ENCODE data around the gene SLC26A8. TPM values are rescaled to one million over a fixed set of nuclear protein-coding genes. Genes with fewer than 3 reads are reported as not detected.
A peak's percentile ranks its signal among the peaks of the same experiment; 100 is the strongest.

Gene SLC26A8
- total RNA-seq, 1 experiment from 2014 or later = 1.8 TPM

DNA sequence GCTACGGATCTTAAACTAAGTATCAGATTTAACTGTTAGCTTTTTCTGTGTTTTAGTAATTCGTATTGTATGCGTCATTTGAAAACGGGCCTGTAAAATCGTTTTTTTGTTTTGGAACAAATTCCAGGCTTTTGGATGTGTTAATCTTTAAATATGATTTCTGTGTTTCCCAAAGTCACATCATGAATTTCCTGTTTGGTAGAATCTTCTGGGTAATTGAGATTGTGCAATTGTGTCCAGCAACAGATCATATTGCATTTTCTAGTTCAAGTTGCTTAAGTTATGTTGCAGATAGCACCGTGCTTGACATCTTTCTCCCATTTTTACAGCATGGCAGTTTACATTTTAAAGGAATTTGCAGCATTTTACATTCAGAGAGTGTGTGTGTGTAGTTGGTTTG, 5.0 kb upstream of the SLC26A8 start:
- no peaks in the 10 kb centered on the region for H3K9me3 ChIP-seq
- H3K36me3 Mint-ChIP-seq (ENCODE audit: insufficient read depth, unreplicated experiment) = peaks cover 15% of the 10 kb centered on the region
- POLR2A ChIA-PET = interaction anchor here (2.8 kb wide), 1 partner anchor 66 kb away, joined by 13 read pairs; no protein-coding TSS in a partner anchor
- TF ChIP-seq, protein P1, sequence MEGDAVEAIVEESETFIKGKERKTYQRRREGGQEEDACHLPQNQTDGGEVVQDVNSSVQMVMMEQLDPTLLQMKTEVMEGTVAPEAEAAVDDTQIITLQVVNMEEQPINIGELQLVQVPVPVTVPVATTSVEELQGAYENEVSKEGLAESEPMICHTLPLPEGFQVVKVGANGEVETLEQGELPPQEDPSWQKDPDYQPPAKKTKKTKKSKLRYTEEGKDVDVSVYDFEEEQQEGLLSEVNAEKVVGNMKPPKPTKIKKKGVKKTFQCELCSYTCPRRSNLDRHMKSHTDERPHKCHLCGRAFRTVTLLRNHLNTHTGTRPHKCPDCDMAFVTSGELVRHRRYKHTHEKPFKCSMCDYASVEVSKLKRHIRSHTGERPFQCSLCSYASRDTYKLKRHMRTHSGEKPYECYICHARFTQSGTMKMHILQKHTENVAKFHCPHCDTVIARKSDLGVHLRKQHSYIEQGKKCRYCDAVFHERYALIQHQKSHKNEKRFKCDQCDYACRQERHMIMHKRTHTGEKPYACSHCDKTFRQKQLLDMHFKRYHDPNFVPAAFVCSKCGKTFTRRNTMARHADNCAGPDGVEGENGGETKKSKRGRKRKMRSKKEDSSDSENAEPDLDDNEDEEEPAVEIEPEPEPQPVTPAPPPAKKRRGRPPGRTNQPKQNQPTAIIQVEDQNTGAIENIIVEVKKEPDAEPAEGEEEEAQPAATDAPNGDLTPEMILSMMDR (IDR thresholded peaks at IDR 0.05; ENCODE audit: insufficient read depth in 1 of 2, low read depth in 1 of 2, low read length in 1 of 2, severe bottlenecking in 1 of 2, unreplicated experiment in 1 of 2) = no peak
- peaks cover 18% of the 10 kb centered on the region for H3K4me1 Mint-ChIP-seq (ENCODE audit: low read depth, unreplicated experiment)
- intact Hi-C loops (cut with micrococcal nuclease; ENCODE audit: unreplicated experiment) = loop anchor here (5.0 kb wide), 2 partner anchors 107 to 168 kb away; partner anchors contain the start of genes BRPF3 and SRPK1
- peak overlapping the region; percentile 78 for H3K4me3 ChIP-seq (ENCODE audit: low read depth, low read length)
- H3K9me3 Mint-ChIP-seq (ENCODE audit: unreplicated experiment) = no peaks in the 10 kb centered on the region
- H3K27me3 Mint-ChIP-seq (ENCODE audit: insufficient read depth, unreplicated experiment) = no peaks in the 10 kb centered on the region
- no peaks in the 10 kb centered on the region for H3K27me3 ChIP-seq (replicated peaks; ENCODE audit: control insufficient read depth, insufficient read depth, low read length)
- CTCF ChIA-PET = interaction anchor here (2.5 kb wide), 1 partner anchor 66 kb away, joined by 28 read pairs; no protein-coding TSS in a partner anchor
- H3K27ac Mint-ChIP-seq (ENCODE audit: unreplicated experiment) = peak overlapping the region; percentile 80
- H3K4me1 ChIP-seq = peaks cover 40% of the 10 kb centered on the region
- peak overlapping the region; percentile 83 for H3K4me3 Mint-ChIP-seq (ENCODE audit: unreplicated experiment)
- peak in 1 of 2 experiments; percentile 9 for DNase-seq
- H3K36me3 ChIP-seq (ENCODE audit: control insufficient read depth, insufficient read depth, low read length) = no peaks in the 10 kb centered on the region
- no TSS peak for BruUV-seq (replicated peaks)

DNA sequence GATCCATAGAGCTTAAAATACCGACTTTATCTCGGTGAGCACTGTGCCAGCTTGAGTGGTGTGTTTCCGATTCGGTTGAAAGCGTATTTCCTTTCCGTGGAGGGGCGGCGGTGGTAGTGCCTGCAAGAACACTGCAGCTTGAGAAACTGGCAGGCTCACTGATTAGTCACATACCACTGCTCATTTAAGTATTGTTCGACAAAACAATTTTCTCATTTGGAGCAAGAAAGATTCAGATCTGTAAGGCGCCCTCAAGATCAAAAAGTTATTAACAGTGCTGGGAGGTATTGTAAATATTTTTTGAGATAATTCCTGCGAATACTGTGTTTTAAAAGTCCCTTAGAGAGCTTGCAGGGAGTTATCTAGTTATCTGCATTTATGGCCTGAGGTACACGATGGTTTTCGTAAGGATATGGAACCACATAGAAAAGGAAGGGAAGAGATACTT, 4.5 kb upstream of the SLC26A8 start:
- TSS peak; percentile 58 for BruUV-seq (replicated peaks)
- POLR2A ChIA-PET = interaction anchor here (0.6 to 2.8 kb wide), 5 partner anchors 18 to 75 kb away, joined by 3 to 13 read pairs (median 3); no protein-coding TSS in a partner anchor
- intact Hi-C loops (cut with micrococcal nuclease; ENCODE audit: unreplicated experiment) = loop anchor here (5.0 kb wide), 2 partner anchors 107 to 168 kb away; partner anchors contain the start of genes BRPF3 and SRPK1

DNA sequence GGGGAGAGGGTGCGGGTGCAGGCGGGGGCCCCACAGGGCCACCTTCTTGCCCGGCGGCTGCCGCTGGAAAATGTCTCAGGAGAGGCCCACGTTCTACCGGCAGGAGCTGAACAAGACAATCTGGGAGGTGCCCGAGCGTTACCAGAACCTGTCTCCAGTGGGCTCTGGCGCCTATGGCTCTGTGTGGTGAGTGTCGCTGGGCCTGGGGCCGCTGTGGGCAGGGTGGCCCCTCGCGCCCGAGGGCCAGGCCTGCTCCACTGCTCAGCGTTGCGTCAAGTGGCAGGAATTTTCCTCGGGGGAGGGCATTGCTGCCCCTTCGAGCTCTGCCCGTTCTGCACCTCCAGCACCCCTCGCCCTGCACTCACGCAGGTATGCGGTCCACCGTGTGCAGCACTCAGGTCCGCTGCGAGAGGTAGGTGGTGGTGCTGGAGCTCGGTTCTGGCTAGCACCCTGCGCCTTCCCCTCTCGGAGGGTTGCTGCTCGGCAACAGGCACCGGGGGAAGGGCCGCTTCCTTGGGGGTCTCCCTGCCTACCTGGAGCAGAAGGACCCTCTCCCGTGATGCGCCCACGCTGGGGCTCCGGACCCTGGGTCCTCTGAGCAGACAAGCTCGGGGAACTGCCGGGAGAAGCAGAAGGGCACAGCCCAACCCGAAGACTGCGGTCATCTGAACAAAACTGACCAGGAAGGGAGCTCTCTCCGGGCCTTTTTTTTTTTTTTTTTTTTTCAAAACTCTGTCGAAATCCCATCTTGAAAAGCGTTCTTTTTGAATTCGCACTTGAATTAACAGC, 3.8 kb upstream of the SLC26A8 start:
- ChIA-PET CTCF (interaction anchor here (0.6 to 2.5 kb wide), 15 partner anchors 13 to 167 kb away, joined by 3 to 28 read pairs (median 3); partner anchors contain the start of gene SRPK1), POLR2A (interaction anchor here (0.6 to 2.8 kb wide), 10 partner anchors 19 to 395 kb away, joined by 3 to 20 read pairs (median 4); no protein-coding TSS in a partner anchor)
- no TSS peak for BruUV-seq (replicated peaks)
- Mint-ChIP-seq H3K36me3 (ENCODE audit: insufficient read depth, unreplicated experiment) (peaks cover 15% of the 10 kb centered on the region), H3K9me3 (ENCODE audit: unreplicated experiment) (no peaks in the 10 kb centered on the region), H3K27ac (ENCODE audit: unreplicated experiment) (peak overlapping the region; percentile 80), H3K4me1 (ENCODE audit: low read depth, unreplicated experiment) (peaks cover 18% of the 10 kb centered on the region), H3K27me3 (ENCODE audit: insufficient read depth, unreplicated experiment) (no peaks in the 10 kb centered on the region), H3K4me3 (ENCODE audit: unreplicated experiment) (peak overlapping the region; percentile 83)
- DNase-seq = peak; percentile 48 to 51
- TF ChIP-seq, protein P1 (IDR thresholded peaks at IDR 0.05; ENCODE audit: insufficient read depth in 1 of 2, low read depth in 1 of 2, low read length in 1 of 2, severe bottlenecking in 1 of 2, unreplicated experiment in 1 of 2) = no peak
- Histone ChIP-seq H3K27me3 (replicated peaks; ENCODE audit: control insufficient read depth, insufficient read depth, low read length) (no peaks in the 10 kb centered on the region), H3K4me3 (ENCODE audit: low read depth, low read length) (peak overlapping the region; percentile 78), H3K36me3 (ENCODE audit: control insufficient read depth, insufficient read depth, low read length) (no peaks in the 10 kb centered on the region), H3K4me1 (peaks cover 34% of the 10 kb centered on the region), H3K9me3 (no peaks in the 10 kb centered on the region)
- intact Hi-C loops (cut with micrococcal nuclease; ENCODE audit: unreplicated experiment) = loop anchor here (5.0 kb wide), 2 partner anchors 106 to 169 kb away; partner anchors contain the start of genes BRPF3 and SRPK1

More for the DNA sequence above, 4.5 kb upstream of the SLC26A8 start:
- H3K27me3 Mint-ChIP-seq (ENCODE audit: insufficient read depth, unreplicated experiment) = no peaks in the 10 kb centered on the region
- H3K4me3 Mint-ChIP-seq (ENCODE audit: unreplicated experiment) = peak overlapping the region; percentile 83
- CTCF ChIA-PET = interaction anchor here (0.6 to 2.5 kb wide), 4 partner anchors 14 to 107 kb away, joined by 3 to 28 read pairs (median 4); no protein-coding TSS in a partner anchor
- TF ChIP-seq, protein P1 (IDR thresholded peaks at IDR 0.05; ENCODE audit: insufficient read depth in 1 of 2, low read depth in 1 of 2, low read length in 1 of 2, severe bottlenecking in 1 of 2, unreplicated experiment in 1 of 2) = no peak
- Histone ChIP-seq H3K36me3 (ENCODE audit: control insufficient read depth, insufficient read depth, low read length) (no peaks in the 10 kb centered on the region), H3K4me3 (ENCODE audit: low read depth, low read length) (peak overlapping the region; percentile 78), H3K4me1 (peaks cover 36% of the 10 kb centered on the region), H3K27me3 (replicated peaks; ENCODE audit: control insufficient read depth, insufficient read depth, low read length) (no peaks in the 10 kb centered on the region), H3K9me3 (no peaks in the 10 kb centered on the region)
- H3K4me1 Mint-ChIP-seq (ENCODE audit: low read depth, unreplicated experiment) = peaks cover 18% of the 10 kb centered on the region
- peaks cover 15% of the 10 kb centered on the region for H3K36me3 Mint-ChIP-seq (ENCODE audit: insufficient read depth, unreplicated experiment)
- no peaks in the 10 kb centered on the region for H3K9me3 Mint-ChIP-seq (ENCODE audit: unreplicated experiment)
- peak; percentile 36 to 41 for DNase-seq
- H3K27ac Mint-ChIP-seq (ENCODE audit: unreplicated experiment) = peak overlapping the region; percentile 80

Data from Caco-2 (cell line).